ENCODE data around the gene OS9.

The OS9 gene

DNA sequence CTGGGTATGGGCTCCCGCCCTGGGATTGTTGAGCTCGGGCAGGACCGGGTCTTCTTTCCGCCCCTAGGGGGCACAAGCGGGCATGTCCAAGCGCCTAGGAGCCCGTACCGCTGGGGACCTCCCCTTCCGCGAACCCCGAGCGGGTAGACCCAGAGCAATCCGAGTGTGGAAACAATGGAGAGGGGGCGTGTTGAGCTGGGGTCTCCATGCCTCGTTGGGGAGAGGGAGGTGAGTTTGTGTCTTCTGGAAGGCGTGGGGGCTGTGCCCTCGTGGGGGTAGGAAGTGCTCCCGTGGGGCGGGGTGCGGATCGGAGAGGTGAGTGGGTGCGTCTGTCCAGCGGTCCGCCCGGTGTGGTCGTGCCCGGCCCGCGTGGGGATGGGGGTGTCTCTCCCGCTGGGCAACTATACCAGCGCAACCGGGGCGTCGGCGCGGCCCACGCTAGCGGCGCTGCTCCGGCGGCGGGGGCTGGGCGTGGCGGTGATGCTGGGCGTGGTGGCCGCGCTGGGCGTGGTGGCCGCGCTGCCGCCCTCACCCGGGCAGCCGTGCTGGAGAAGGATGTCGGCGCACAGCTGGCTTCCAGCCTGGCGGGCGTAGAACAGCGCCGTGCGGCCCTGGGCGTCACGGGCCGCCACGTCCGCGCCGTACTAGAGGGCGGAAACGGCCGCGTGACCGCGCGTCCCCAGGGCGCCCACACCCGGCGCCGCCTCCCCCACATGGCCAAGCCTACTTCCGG lies 32.4 kb downstream of the OS9 start (continued):
- TF ChIP-seq ZNF280C (tag by site-specific recombination; IDR thresholded peaks at IDR 0.05) = no peak
- TF ChIP-seq, protein P1, sequence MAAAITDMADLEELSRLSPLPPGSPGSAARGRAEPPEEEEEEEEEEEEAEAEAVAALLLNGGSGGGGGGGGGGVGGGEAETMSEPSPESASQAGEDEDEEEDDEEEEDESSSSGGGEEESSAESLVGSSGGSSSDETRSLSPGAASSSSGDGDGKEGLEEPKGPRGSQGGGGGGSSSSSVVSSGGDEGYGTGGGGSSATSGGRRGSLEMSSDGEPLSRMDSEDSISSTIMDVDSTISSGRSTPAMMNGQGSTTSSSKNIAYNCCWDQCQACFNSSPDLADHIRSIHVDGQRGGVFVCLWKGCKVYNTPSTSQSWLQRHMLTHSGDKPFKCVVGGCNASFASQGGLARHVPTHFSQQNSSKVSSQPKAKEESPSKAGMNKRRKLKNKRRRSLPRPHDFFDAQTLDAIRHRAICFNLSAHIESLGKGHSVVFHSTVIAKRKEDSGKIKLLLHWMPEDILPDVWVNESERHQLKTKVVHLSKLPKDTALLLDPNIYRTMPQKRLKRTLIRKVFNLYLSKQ (tag by site-specific recombination; IDR thresholded peaks at IDR 0.05; ENCODE audit: borderline replicate concordance) = no peak
- TF ChIP-seq ZNF266 (tag by site-specific recombination; IDR thresholded peaks at IDR 0.05; ENCODE audit: low read depth) = no peak
- no peak for TF ChIP-seq ZNF146 (tag by site-specific recombination; IDR thresholded peaks at IDR 0.05)
- peak; percentile 92 for TF ChIP-seq ZNF580 (tag by site-specific recombination; IDR thresholded peaks at IDR 0.05)
- peak; percentile 82 for TF ChIP-seq REST (tag by site-specific recombination; IDR thresholded peaks at IDR 0.05)
- TF ChIP-seq, protein P2, sequence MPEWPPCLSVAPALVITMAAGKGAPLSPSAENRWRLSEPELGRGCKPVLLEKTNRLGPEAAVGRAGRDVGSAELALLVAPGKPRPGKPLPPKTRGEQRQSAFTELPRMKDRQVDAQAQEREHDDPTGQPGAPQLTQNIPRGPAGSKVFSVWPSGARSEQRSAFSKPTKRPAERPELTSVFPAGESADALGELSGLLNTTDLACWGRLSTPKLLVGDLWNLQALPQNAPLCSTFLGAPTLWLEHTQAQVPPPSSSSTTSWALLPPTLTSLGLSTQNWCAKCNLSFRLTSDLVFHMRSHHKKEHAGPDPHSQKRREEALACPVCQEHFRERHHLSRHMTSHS (tag by site-specific recombination; IDR thresholded peaks at IDR 0.05) = no peak
- TF ChIP-seq, protein P3, sequence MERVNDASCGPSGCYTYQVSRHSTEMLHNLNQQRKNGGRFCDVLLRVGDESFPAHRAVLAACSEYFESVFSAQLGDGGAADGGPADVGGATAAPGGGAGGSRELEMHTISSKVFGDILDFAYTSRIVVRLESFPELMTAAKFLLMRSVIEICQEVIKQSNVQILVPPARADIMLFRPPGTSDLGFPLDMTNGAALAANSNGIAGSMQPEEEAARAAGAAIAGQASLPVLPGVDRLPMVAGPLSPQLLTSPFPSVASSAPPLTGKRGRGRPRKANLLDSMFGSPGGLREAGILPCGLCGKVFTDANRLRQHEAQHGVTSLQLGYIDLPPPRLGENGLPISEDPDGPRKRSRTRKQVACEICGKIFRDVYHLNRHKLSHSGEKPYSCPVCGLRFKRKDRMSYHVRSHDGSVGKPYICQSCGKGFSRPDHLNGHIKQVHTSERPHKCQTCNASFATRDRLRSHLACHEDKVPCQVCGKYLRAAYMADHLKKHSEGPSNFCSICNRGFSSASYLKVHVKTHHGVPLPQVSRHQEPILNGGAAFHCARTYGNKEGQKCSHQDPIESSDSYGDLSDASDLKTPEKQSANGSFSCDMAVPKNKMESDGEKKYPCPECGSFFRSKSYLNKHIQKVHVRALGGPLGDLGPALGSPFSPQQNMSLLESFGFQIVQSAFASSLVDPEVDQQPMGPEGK (tag by site-specific recombination; IDR thresholded peaks at IDR 0.05) = peak; percentile 96
- peak; percentile 91 for TF ChIP-seq ZBTB8A (tag by site-specific recombination; IDR thresholded peaks at IDR 0.05)
- no peak for TF ChIP-seq ZNF514 (tag by site-specific recombination; IDR thresholded peaks at IDR 0.05)
- no peak for TF ChIP-seq ZNF677 (tag by site-specific recombination; IDR thresholded peaks at IDR 0.05)
- TF ChIP-seq ZNF19 (tag by site-specific recombination; IDR thresholded peaks at IDR 0.05; ENCODE audit: low read depth) = no peak
- TF ChIP-seq ZNF549 (tag by site-specific recombination; IDR thresholded peaks at IDR 0.05) = no peak
- peak; percentile 88; the same call in 1 of the 2 replicates for TF ChIP-seq ZNF692 (tag by site-specific recombination; IDR thresholded peaks at IDR 0.05)
- TF ChIP-seq, protein P4, sequence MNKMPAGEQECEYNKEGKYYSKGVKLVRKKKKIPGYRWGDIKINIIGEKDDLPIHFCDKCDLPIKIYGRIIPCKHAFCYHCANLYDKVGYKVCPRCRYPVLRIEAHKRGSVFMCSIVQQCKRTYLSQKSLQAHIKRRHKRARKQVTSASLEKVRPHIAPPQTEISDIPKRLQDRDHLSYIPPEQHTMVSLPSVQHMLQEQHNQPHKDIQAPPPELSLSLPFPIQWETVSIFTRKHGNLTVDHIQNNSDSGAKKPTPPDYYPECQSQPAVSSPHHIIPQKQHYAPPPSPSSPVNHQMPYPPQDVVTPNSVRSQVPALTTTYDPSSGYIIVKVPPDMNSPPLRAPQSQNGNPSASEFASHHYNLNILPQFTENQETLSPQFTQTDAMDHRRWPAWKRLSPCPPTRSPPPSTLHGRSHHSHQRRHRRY (tag by site-specific recombination; IDR thresholded peaks at IDR 0.05) = 0 out of 2 replicates have a peak, but pooled peaks have one; percentile 59
- TF ChIP-seq ZNF585B (tag by site-specific recombination; IDR thresholded peaks at IDR 0.05) = 0 out of 2 replicates have a peak, but pooled peaks have one; percentile 8
- peak; percentile 49; the same call in 1 of the 2 replicates for TF ChIP-seq BCL11A (tag by site-specific recombination; IDR thresholded peaks at IDR 0.05; ENCODE audit: low read depth)
- TF ChIP-seq GFI1B (tag by site-specific recombination; IDR thresholded peaks at IDR 0.05) = no peak
- TF ChIP-seq WT1 (tag by site-specific recombination; IDR thresholded peaks at IDR 0.05) = peak; percentile 47; the same call in 1 of the 2 replicates
- TF ChIP-seq ZEB2 (tag by site-specific recombination; IDR thresholded peaks at IDR 0.05) = peak; percentile 95
- TF ChIP-seq ZNF341 (tag by site-specific recombination; IDR thresholded peaks at IDR 0.05; ENCODE audit: low read depth) = no peak; the same call in 1 of the 2 replicates
- no peak for TF ChIP-seq GLI2 (tag by site-specific recombination; IDR thresholded peaks at IDR 0.05; ENCODE audit: borderline replicate concordance, low read depth)
- no peak for TF ChIP-seq ZNF560 (tag by site-specific recombination; IDR thresholded peaks at IDR 0.05; ENCODE audit: borderline replicate concordance)
- peak; percentile 67; the same call in 1 of the 2 replicates for TF ChIP-seq KLF10 (tag by site-specific recombination; IDR thresholded peaks at IDR 0.05)
- no peak for TF ChIP-seq HOXA7 (CRISPR knock-in tag; IDR thresholded peaks at IDR 0.05; ENCODE audit: borderline replicate concordance)

All from HEK293 (cell line).